ENCODE measurements around the gene LPAR1.
"Not testable (repeated sequence)": the region's sequence is repeated elsewhere in the genome, so short reads cannot be mapped to it uniquely, and the experiment has no call there.

Gene LPAR1
- total RNA-seq, result 6.5 to 22.4 (median 16.3) reads per million in 17 experiments

- DNase-seq, result peak; percentile 42 to 63 (median 56)
Observed at GRCh38 chr9:111038331-111039230, at the start of gene LPAR1. LPAR1 (minus strand) TSS chr9:111038470; CDS start chr9:110972117, 66,353 bp downstream.

GRCh38 chr9:111078391-111079038 is 40.2 kb upstream of the LPAR1 start:
- peak; percentile 70 to 88 (median 78) for DNase-seq

- DNase-seq, result peak in 3 of 4 experiments; percentile 40 to 62 (median 55)
Observed at GRCh38 chr9:111076519-111076918, 38.2 kb upstream of the LPAR1 start.

- peak in 2 of 4 experiments; percentile 23 to 35 for DNase-seq
Observed at GRCh38 chr9:111076042-111076441, 37.8 kb upstream of the LPAR1 start.

- DNase-seq, result peak; percentile 60 to 82 (median 73)
Observed at GRCh38 chr9:111074395-111074794, 36.1 kb upstream of the LPAR1 start.

- no peak for DNase-seq
Observed at GRCh38 chr9:111069183-111069582, 30.9 kb upstream of the LPAR1 start.

- DNase-seq, result peak; percentile 54 to 90 (median 80)
Observed at GRCh38 chr9:111068771-111069170, 30.5 kb upstream of the LPAR1 start.

GRCh38 chr9:111068383-111068730 is 30.1 kb upstream of the LPAR1 start:
- DNase-seq, result peak in 1 of 4 experiments; percentile 4

GRCh38 chr9:111066468-111066867 is 28.2 kb upstream of the LPAR1 start:
- no peak for DNase-seq

- peak in 2 of 4 experiments; percentile 13 to 31 for DNase-seq
Observed at GRCh38 chr9:111065414-111065813, 27.1 kb upstream of the LPAR1 start.

- peak in 2 of 4 experiments; percentile 14 to 26 for DNase-seq
Observed at GRCh38 chr9:111064160-111064837, 26.0 kb upstream of the LPAR1 start.

- DNase-seq, result peak in 3 of 4 experiments; percentile 32 to 48 (median 36)
Observed at GRCh38 chr9:111063332-111063731, 25.1 kb upstream of the LPAR1 start.

- DNase-seq, result no peak
Observed at GRCh38 chr9:111058166-111058565, 19.9 kb upstream of the LPAR1 start.

- DNase-seq, result peak in 3 of 4 experiments; percentile 13 to 51 (median 34)
Observed at GRCh38 chr9:111056538-111056937, 18.3 kb upstream of the LPAR1 start.

GRCh38 chr9:111052791-111053190 is 14.5 kb upstream of the LPAR1 start:
- DNase-seq, result no peak

GRCh38 chr9:111051400-111051799 is 13.1 kb upstream of the LPAR1 start:
- DNase-seq, result no peak

- no peak for DNase-seq
Observed at GRCh38 chr9:111050819-111051218, 12.5 kb upstream of the LPAR1 start.

GRCh38 chr9:111047287-111047686 is 9.0 kb upstream of the LPAR1 start:
- not testable (repeated sequence) for DNase-seq

GRCh38 chr9:111041902-111042301 is 3.6 kb upstream of the LPAR1 start:
- DNase-seq, result no peak

- DNase-seq, result no peak
Observed at GRCh38 chr9:111040494-111040893, 2.2 kb upstream of the LPAR1 start.

- no peak for DNase-seq
Observed at GRCh38 chr9:111039231-111039906, 1.1 kb upstream of the LPAR1 start.

GRCh38 chr9:111037708-111038330 is 451 bp downstream of the LPAR1 start:
- peak; percentile 46 to 80 (median 68) for DNase-seq
